Left lung (tissue), 10 donors: ENCODE data around the gene ADGRG2. TPM values are rescaled to one million over a fixed set of nuclear protein-coding genes. Genes with fewer than 3 reads are reported as not detected.
A peak's percentile ranks its signal among the peaks of the same experiment; 100 is the strongest.
"Not testable (repeated sequence)": the region's sequence is repeated elsewhere in the genome, so short reads cannot be mapped to it uniquely, and the experiment has no call there.

Experiments used
- ATAC-seq: fragments of 200-7000 bp; cut with Tn5 transposase; one replicate; pipeline ENCODE4 v1.9.1; 2020; ENCODE audit warnings: moderate library complexity
- DNase-seq, 4 donors: peaks; one replicate each; pipeline ENCODE4 v3.0.0-alpha.2; 2013 to 2020
- H3K27ac ChIP-seq, 2 donors: fragments of 200-600 bp; sonication (generic) in 1 of 2; one replicate each; pipeline versions ENCODE4 v1.5.0 to v1.8.0; 2020 to 2021
- H3K27me3 ChIP-seq, 2 donors: fragments of 200-600 bp; sonication (generic) in 1 of 2; one replicate each; pipeline versions ENCODE4 v1.5.0 to v1.8.0; 2020 to 2021
- H3K36me3 ChIP-seq, 2 donors: fragments of 200-600 bp; sonication (generic) in 1 of 2; one replicate each; pipeline versions ENCODE4 v1.5.0 to v1.8.0; 2020 to 2021
- H3K4me1 ChIP-seq, 2 donors: fragments of 200-600 bp; one replicate each; pipeline ENCODE4 v1.8.0; 2021
- H3K4me3 ChIP-seq, 2 donors: fragments of 200-600 bp; sonication (generic) in 1 of 2; one replicate each; pipeline versions ENCODE4 v1.5.0 to v1.8.0; 2020 to 2021; ENCODE audit warnings: mild to moderate bottlenecking in 1 of 2
- H3K9me3 ChIP-seq, 2 donors: fragments of 200-600 bp; sonication (generic) in 1 of 2; one replicate each; pipeline versions ENCODE4 v1.5.0 to v1.8.0; 2020 to 2021
- intact Hi-C, 2 donors: fragments of 100-400 bp; cut with DNase I; formaldehyde crosslinking; loops; one replicate each; pipeline versions ENCODE4 v1.11.2 to v1.14.2; 2022
- polyA plus RNA-seq, 6 donors: library from polyadenylated mRNA; unstranded; fragments of 120-200 nt; gene quantifications; one replicate each; pipeline ENCODE4 v1.2.1, GENCODE V29; 2013; ENCODE audit not compliant: insufficient read length in 6 of 6
- total RNA-seq, 2 donors: library from RNA; stranded (reverse); fragmentation: NEBNext Ultra II Directional; extraction: Animal tissue kit (Norgen Biotek cat#: 25700); gene quantifications; one replicate each; pipeline ENCODE4 v1.2.1, GENCODE V29; 2021
- TF ChIP-seq, protein P1 (sequence below), 2 donors: fragments of 200-600 bp; sonication (generic) in 1 of 2; IDR thresholded peaks; one replicate each; pipeline versions ENCODE4 v1.5.0 to v1.8.0; 2021; ENCODE audit warnings: antibody characterized with exemption in 2 of 2
- donor health status: DM: no; HTN: yes; CAD: no.
- donor health status: DM: no; HTN: no; CAD: no.

The ADGRG2 gene
- total and polyA plus RNA-seq, 8 donors: 2.2 to 4.8 (median 2.7) TPM

DNA sequence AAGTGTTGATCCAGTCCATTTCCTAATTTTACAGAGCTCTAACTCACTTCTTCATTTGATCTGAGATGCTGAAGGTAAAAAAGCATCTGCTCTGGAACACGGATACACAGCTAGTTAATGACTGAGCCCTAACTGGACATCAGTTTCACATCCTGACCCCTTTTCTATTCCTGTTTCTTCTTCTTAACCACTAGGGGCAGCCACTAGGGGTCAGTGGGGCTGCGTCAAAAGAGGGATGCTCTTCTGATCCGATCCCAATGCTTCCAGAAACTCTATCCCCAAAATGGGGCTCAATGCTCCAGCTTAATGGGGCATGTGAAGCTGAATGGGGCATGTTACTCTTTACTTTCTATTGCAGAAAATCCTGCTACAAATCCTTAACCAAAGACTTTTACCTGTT lies 105.0 kb downstream of the ADGRG2 start:
- no peak overlapping the region for H3K4me3 ChIP-seq
- TF ChIP-seq, protein P1, sequence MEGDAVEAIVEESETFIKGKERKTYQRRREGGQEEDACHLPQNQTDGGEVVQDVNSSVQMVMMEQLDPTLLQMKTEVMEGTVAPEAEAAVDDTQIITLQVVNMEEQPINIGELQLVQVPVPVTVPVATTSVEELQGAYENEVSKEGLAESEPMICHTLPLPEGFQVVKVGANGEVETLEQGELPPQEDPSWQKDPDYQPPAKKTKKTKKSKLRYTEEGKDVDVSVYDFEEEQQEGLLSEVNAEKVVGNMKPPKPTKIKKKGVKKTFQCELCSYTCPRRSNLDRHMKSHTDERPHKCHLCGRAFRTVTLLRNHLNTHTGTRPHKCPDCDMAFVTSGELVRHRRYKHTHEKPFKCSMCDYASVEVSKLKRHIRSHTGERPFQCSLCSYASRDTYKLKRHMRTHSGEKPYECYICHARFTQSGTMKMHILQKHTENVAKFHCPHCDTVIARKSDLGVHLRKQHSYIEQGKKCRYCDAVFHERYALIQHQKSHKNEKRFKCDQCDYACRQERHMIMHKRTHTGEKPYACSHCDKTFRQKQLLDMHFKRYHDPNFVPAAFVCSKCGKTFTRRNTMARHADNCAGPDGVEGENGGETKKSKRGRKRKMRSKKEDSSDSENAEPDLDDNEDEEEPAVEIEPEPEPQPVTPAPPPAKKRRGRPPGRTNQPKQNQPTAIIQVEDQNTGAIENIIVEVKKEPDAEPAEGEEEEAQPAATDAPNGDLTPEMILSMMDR (IDR thresholded peaks at IDR 0.05): peak in 1 of 2 donors; percentile 18
- H3K36me3 ChIP-seq: no peaks in the 10 kb centered on the region
- no peak overlapping the region for H3K27ac ChIP-seq
- ATAC-seq (peak; percentile 42), DNase-seq (peak in 1 of 4 donors; percentile 29)
- intact Hi-C loops: no loop called here
- H3K9me3 ChIP-seq: no peaks in the 10 kb centered on the region
- H3K27me3 ChIP-seq: no peaks in the 10 kb centered on the region
- no peaks in the 10 kb centered on the region for H3K4me1 ChIP-seq

GRCh38 chrX:19016614-19017013 lies 105.7 kb downstream of the ADGRG2 start:
- H3K27ac ChIP-seq, intact Hi-C loops, H3K27me3 ChIP-seq, H3K4me1 ChIP-seq, H3K4me3 ChIP-seq, H3K36me3 ChIP-seq, DNase-seq, H3K9me3 ChIP-seq, ATAC-seq: not testable (repeated sequence)

DNA sequence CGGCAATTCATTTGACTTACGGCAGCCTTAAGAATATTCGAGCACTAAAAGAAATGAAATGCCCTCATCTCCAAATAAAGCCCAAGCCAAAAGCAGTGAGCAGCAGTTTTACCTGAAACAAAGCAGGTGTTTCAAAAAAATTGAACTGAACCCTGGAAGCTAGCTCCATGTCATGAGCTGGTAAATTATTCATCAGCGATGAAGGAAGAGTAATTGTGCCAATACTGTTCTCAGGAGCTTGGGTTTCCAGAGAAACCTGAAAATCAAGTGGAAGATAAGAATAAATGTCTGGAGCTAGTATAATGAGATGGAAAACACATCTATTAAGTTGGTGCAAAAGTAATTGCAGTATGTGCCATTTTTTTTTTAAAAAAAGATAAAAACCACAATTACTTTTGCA lies 114.4 kb downstream of the ADGRG2 start:
- no peaks in the 10 kb centered on the region for H3K36me3 ChIP-seq
- no peak for DNase-seq
- H3K27ac ChIP-seq: no peak overlapping the region
- no peaks in the 10 kb centered on the region for H3K27me3 ChIP-seq
- intact Hi-C loops: no loop called here
- ATAC-seq: no peak
- H3K9me3 ChIP-seq: no peaks in the 10 kb centered on the region
- TF ChIP-seq, protein P1 (IDR thresholded peaks at IDR 0.05): no peak
- H3K4me1 ChIP-seq: no peaks in the 10 kb centered on the region
- H3K4me3 ChIP-seq: no peak overlapping the region

GRCh38 chrX:19007011-19007410 lies 115.3 kb downstream of the ADGRG2 start:
- intact Hi-C loops: no loop called here
- H3K27me3 ChIP-seq: no peaks in the 10 kb centered on the region
- H3K4me3 ChIP-seq: no peak overlapping the region
- H3K9me3 ChIP-seq: no peaks in the 10 kb centered on the region
- TF ChIP-seq, protein P1 (IDR thresholded peaks at IDR 0.05): no peak
- ATAC-seq (no peak), DNase-seq (no peak)
- H3K4me1 ChIP-seq: no peaks in the 10 kb centered on the region
- H3K27ac ChIP-seq: no peak overlapping the region
- H3K36me3 ChIP-seq: no peaks in the 10 kb centered on the region

- Histone ChIP-seq H3K4me3 (no peak overlapping the region), H3K36me3 (no peaks in the 10 kb centered on the region), H3K4me1 (no peaks in the 10 kb centered on the region), H3K27ac (no peak overlapping the region), H3K27me3 (no peaks in the 10 kb centered on the region), H3K9me3 (no peaks in the 10 kb centered on the region)
- ATAC-seq (no peak), DNase-seq (no peak)
- TF ChIP-seq, protein P1 (IDR thresholded peaks at IDR 0.05): no peak
- intact Hi-C loops: no loop called here
Measured at GRCh38 chrX:19005909-19006308, 116.4 kb downstream of the ADGRG2 start.

GRCh38 chrX:19003756-19004155 lies 118.5 kb downstream of the ADGRG2 start:
- H3K4me1 ChIP-seq: no peaks in the 10 kb centered on the region
- DNase-seq: no peak
- no peak for ATAC-seq
- peaks cover 0 to 3% of the 10 kb centered on the region in 2 donors for H3K27me3 ChIP-seq
- intact Hi-C loops: no loop called here
- H3K36me3 ChIP-seq: no peaks in the 10 kb centered on the region
- H3K9me3 ChIP-seq: no peaks in the 10 kb centered on the region
- H3K4me3 ChIP-seq: no peak overlapping the region
- TF ChIP-seq, protein P1 (IDR thresholded peaks at IDR 0.05): no peak
- no peak overlapping the region for H3K27ac ChIP-seq
